HG03342 (cell line): ENCODE results near the gene CYTH1.

Experiments
- ATAC-seq: cut with Tn5 transposase; IDR thresholded peaks from one replicate; pipeline ENCODE4 v1.9.1; 2021; ENCODE audit warnings: mild to moderate bottlenecking, moderate library complexity; ENCODE audit not compliant: unreplicated experiment

The CYTH1 gene

GRCh38 chr17:78719630-78720298, 62.3 kb downstream of the CYTH1 start:
- ATAC-seq = no peak

- ATAC-seq = no peak
Measured at GRCh38 chr17:78718575-78719208, 63.4 kb downstream of the CYTH1 start.

- no peak for ATAC-seq
Measured at GRCh38 chr17:78717431-78717980, 64.6 kb downstream of the CYTH1 start.

GRCh38 chr17:78716814-78717393, 65.2 kb downstream of the CYTH1 start:
- no peak for ATAC-seq

- no peak for ATAC-seq
Measured at GRCh38 chr17:78716292-78716691, 65.8 kb downstream of the CYTH1 start.

GRCh38 chr17:78715876-78716275, 66.2 kb downstream of the CYTH1 start:
- ATAC-seq = no peak

- no peak for ATAC-seq
Measured at GRCh38 chr17:78715000-78715771, 66.9 kb downstream of the CYTH1 start.

- no peak for ATAC-seq
Measured at GRCh38 chr17:78714534-78714933, 67.5 kb downstream of the CYTH1 start.

- no peak for ATAC-seq
Measured at GRCh38 chr17:78712043-78712442, 70.0 kb downstream of the CYTH1 start.

- ATAC-seq = no peak
Measured at GRCh38 chr17:78710607-78711006, 71.5 kb downstream of the CYTH1 start.

- no peak for ATAC-seq
Measured at GRCh38 chr17:78709751-78710181, 72.3 kb downstream of the CYTH1 start.

GRCh38 chr17:78709119-78709681, 72.9 kb downstream of the CYTH1 start:
- ATAC-seq = no peak

- ATAC-seq = no peak
Measured at GRCh38 chr17:78708510-78708973, 73.5 kb downstream of the CYTH1 start.

- ATAC-seq = no peak
Measured at GRCh38 chr17:78707923-78708322, 74.2 kb downstream of the CYTH1 start.

- ATAC-seq = no peak
Measured at GRCh38 chr17:78707016-78707415, 75.1 kb downstream of the CYTH1 start.

- ATAC-seq = peak; percentile 42
Measured at GRCh38 chr17:78706271-78706915, 75.7 kb downstream of the CYTH1 start.

GRCh38 chr17:78705071-78705470, 77.0 kb downstream of the CYTH1 start:
- no peak for ATAC-seq

- ATAC-seq = no peak
Measured at GRCh38 chr17:78704594-78704993, 77.5 kb downstream of the CYTH1 start.

GRCh38 chr17:78697554-78698343, 84.3 kb downstream of the CYTH1 start:
- ATAC-seq = no peak

GRCh38 chr17:78697122-78697521, 85.0 kb downstream of the CYTH1 start:
- no peak for ATAC-seq
